ENCODE results near the gene AVL9.

- TF ChIP-seq CTCF (IDR thresholded peaks at IDR 0.05) (no peak), EZH2phosphoT487 (IDR thresholded peaks at IDR 0.05) (no peak), EZH2 (IDR thresholded peaks at IDR 0.05) (no peak)
Observed at GRCh38 chr7:32462451-32462850, 32.8 kb upstream of the AVL9 start.

Data from neural progenitor cell (in vitro differentiated cells).